ENCODE results near the gene PGGT1B. TPM values are rescaled to one million over a fixed set of nuclear protein-coding genes. Genes with fewer than 3 reads are reported as not detected.
A peak's percentile ranks its signal among the peaks of the same experiment; 100 is the strongest.

The PGGT1B gene
- total and polyA plus RNA-seq, 9 of the 15 experiments (the other 6 are each of a cell fraction or from before 2014, with no cell fraction given), result 5.3 to 33.7 (median 19.8) TPM

DNA sequence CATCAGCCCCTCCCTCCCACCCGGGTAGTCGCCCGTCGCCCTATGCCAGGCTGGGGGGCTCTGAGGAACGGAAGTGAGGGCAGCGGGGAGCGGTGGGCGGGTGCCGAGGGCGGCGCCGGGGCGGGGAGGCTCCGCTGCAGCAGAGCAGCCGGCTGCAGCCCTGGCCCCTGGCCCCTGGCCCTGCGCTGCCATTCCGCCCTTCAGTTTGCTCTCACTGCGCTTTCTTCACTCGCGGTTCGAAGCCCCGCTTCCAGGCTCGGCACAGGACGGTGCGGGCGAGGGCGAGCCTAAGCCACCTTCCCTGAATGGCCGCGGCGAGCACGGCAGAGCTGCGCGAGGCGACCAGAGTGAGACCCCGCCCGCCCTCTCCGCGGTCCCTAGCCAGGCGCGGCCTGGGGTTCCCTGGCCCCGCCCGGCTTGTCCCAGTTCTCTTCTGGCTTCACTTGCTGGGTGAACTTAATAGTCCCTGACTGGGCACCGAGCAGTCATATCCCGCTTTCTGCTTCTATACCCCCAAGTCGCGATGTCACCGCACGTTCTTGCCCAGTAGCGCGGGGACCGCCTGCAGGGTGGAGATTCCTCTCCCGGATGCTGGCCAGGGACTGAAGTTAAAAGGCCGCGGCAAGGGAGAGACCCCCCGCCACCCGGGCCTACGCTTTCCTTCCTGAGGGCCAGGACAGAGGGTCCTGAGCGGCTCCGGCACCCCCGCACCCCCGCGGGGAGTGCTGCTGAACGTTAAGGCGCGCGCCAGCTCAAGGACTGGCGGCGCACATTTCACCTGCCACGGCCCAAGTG is 92.3 kb downstream of the PGGT1B start (continued):
- TF ChIP-seq, protein P1, sequence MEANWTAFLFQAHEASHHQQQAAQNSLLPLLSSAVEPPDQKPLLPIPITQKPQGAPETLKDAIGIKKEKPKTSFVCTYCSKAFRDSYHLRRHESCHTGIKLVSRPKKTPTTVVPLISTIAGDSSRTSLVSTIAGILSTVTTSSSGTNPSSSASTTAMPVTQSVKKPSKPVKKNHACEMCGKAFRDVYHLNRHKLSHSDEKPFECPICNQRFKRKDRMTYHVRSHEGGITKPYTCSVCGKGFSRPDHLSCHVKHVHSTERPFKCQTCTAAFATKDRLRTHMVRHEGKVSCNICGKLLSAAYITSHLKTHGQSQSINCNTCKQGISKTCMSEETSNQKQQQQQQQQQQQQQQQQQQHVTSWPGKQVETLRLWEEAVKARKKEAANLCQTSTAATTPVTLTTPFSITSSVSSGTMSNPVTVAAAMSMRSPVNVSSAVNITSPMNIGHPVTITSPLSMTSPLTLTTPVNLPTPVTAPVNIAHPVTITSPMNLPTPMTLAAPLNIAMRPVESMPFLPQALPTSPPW (CRISPR knock-in tag; IDR thresholded peaks at IDR 0.05), result peak; percentile 55; the same call in 1 of the 2 replicates

DNA sequence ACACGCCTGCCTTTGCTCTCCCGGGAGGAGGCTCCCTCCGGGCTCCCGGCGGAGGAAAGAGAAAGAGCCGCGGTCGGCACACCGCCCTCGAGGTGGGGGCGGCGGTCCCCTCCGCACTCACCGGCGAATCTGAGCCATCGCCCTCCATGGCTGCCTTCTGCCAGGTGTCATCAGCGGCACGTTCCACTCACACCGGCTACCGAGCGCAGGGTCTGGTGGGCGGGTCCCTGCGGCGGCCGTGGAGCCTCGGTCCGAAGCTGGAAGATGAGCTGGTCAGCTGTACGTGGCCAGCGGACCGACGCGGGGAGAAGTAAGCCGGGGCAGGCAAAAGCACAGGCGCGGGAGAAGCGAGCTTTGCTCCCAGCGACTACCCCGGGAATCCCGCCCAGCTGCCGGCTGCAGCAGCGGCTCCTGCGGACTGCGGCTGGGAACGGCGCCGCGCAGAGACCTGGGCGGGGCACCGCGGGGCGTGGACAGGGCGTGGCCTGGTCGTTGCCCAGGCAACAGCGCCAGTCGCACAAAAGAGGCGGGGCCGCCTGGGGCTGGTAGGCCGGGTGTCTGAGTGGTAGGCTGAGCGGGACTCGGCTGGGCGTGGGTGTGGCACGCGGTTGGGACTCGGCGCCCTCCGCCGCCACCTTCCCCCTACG is 93.1 kb downstream of the PGGT1B start, which contains the start of gene TRIM36:
Gene TRIM36, minus strand, starts transcription at position 422 of the 647 bp plus-strand sequence. Its CDS starts 274 bp downstream, at position 148.
- H3K4me2 ChIP-seq (ENCODE audit: insufficient read depth, low read length), result peak within 1 kb of the TSS; percentile 90
- no peaks in the 10 kb centered on the region for H3K79me2 ChIP-seq (ENCODE audit: control insufficient read depth, insufficient read depth, low read length)
- H3K27ac ChIP-seq (ENCODE audit: extremely low read depth, low read depth, low read length), result no peak within 1 kb of the TSS
- H3K4me3 ChIP-seq, result peak within 1 kb of the TSS; percentile 61
- no TSS peak for BruUV-seq (replicated peaks)
- no peaks in the 10 kb centered on the region for H4K20me1 ChIP-seq (replicated peaks; ENCODE audit: control insufficient read depth, insufficient read depth, low read length)
- ChIA-PET CTCF (ENCODE audit: low intra/inter-chr PET ratio) (no interaction called here), POLR2A (interaction anchor here (0.6 to 0.7 kb wide), 2 partner anchors 127 to 645 kb away, joined by 3 read pairs; partner anchors contain the start of gene CCDC112)
- no peaks in the 10 kb centered on the region for H3K36me3 ChIP-seq (ENCODE audit: control insufficient read depth, insufficient read depth, low read length)
- peaks cover 0 to 14% of the 10 kb centered on the region in 2 experiments; a peak in 3 of 5 replicates for H3K27me3 ChIP-seq (ENCODE audit: control insufficient read depth in 2 of 2, insufficient read depth in 2 of 2, low read length in 2 of 2)
- peak; percentile 99 for ATAC-seq
- WGBS (ENCODE audit: insufficient coverage, low coverage, missing lambda C conversion rate), result 1% methylated on average over 44 of the region's 68 CpGs
- peak within 1 kb of the TSS; percentile 53 to 92; a peak in 3 of 4 replicates for H3K9ac ChIP-seq (ENCODE audit: insufficient read depth in 1 of 2, low read depth in 2 of 2, low read length in 2 of 2)
- in situ Hi-C loops (cut with MboI) (no loop called here), intact Hi-C loops (cut with micrococcal nuclease) (loop anchor here (5.0 kb wide), 1 partner anchor 72 kb away; no protein-coding TSS in a partner anchor)
- peak; percentile 90 for FAIRE-seq
- no peaks in the 10 kb centered on the region for H3K9me3 ChIP-seq (replicated peaks; ENCODE audit: control insufficient read depth, insufficient read depth, low read depth, low read length)
- peak; percentile 90 to 96 (median 93) for DNase-seq (ENCODE audit: extremely low read depth in 1 of 4, low spot score in 3 of 4)
- peaks cover 0 to 20% of the 10 kb centered on the region in 2 experiments; a peak in 2 of 5 replicates for H3K4me1 ChIP-seq (replicated peaks in 1 of 2; ENCODE audit: control insufficient read depth in 2 of 2, insufficient read depth in 2 of 2, low read length in 2 of 2)
- H3K9me1 ChIP-seq (ENCODE audit: control insufficient read depth, insufficient read depth, low read length), result no peaks in the 10 kb centered on the region
- H2AFZ ChIP-seq (ENCODE audit: low read depth, low read length), result peak within 1 kb of the TSS; percentile 94
- TF ChIP-seq, protein P2, sequence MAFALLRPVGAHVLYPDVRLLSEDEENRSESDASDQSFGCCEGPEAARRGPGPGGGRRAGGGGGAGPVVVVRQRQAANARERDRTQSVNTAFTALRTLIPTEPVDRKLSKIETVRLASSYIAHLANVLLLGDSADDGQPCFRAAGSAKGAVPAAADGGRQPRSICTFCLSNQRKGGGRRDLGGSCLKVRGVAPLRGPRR (CRISPR knock-in tag; IDR thresholded peaks at IDR 0.05), result no peak
- TF ChIP-seq, protein P3, sequence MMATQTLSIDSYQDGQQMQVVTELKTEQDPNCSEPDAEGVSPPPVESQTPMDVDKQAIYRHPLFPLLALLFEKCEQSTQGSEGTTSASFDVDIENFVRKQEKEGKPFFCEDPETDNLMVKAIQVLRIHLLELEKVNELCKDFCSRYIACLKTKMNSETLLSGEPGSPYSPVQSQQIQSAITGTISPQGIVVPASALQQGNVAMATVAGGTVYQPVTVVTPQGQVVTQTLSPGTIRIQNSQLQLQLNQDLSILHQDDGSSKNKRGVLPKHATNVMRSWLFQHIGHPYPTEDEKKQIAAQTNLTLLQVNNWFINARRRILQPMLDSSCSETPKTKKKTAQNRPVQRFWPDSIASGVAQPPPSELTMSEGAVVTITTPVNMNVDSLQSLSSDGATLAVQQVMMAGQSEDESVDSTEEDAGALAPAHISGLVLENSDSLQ (IDR thresholded peaks at IDR 0.05), result peak; percentile 86
- TF ChIP-seq BCL6 (CRISPR knock-in tag; IDR thresholded peaks at IDR 0.05) (no peak), MTA2 (IDR thresholded peaks at IDR 0.05; ENCODE audit: low read depth) (no peak), TAF1 (IDR thresholded peaks at IDR 0.05; ENCODE audit: control insufficient read depth, extremely low read depth, insufficient read depth, low read length, severe bottlenecking) (no peak), HNRNPL (IDR thresholded peaks at IDR 0.05; ENCODE audit: low read depth, low read length) (0 out of 2 replicates have a peak, but pooled peaks have one; percentile 52), PTTG1 (tag; IDR thresholded peaks at IDR 0.05; ENCODE audit: low read depth) (no peak), NUFIP1 (IDR thresholded peaks at IDR 0.05; ENCODE audit: partially characterized antibody) (no peak), ZNF274 (IDR thresholded peaks at IDR 0.05; ENCODE audit: borderline replicate concordance, low read depth, low read length) (no peak), SAFB (IDR thresholded peaks at IDR 0.05; ENCODE audit: borderline replicate concordance, low read depth, low read length) (no peak)
- TF ChIP-seq, protein P4, sequence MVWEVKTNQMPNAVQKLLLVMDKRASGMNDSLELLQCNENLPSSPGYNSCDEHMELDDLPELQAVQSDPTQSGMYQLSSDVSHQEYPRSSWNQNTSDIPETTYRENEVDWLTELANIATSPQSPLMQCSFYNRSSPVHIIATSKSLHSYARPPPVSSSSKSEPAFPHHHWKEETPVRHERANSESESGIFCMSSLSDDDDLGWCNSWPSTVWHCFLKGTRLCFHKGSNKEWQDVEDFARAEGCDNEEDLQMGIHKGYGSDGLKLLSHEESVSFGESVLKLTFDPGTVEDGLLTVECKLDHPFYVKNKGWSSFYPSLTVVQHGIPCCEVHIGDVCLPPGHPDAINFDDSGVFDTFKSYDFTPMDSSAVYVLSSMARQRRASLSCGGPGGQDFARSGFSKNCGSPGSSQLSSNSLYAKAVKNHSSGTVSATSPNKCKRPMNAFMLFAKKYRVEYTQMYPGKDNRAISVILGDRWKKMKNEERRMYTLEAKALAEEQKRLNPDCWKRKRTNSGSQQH (CRISPR knock-in tag; IDR thresholded peaks at IDR 0.05), result no peak
